NOMO-1 treated with DMSO at 0.1 percent for 48 hours (cell line): ENCODE measurements around the gene SYNDIG1.

Experiments
- DNase-seq: peaks from one replicate; lab custom pipeline; 2025; ENCODE audit not compliant: unreplicated experiment; lab: John Stamatoyannopoulos, UW

The SYNDIG1 gene

DNA sequence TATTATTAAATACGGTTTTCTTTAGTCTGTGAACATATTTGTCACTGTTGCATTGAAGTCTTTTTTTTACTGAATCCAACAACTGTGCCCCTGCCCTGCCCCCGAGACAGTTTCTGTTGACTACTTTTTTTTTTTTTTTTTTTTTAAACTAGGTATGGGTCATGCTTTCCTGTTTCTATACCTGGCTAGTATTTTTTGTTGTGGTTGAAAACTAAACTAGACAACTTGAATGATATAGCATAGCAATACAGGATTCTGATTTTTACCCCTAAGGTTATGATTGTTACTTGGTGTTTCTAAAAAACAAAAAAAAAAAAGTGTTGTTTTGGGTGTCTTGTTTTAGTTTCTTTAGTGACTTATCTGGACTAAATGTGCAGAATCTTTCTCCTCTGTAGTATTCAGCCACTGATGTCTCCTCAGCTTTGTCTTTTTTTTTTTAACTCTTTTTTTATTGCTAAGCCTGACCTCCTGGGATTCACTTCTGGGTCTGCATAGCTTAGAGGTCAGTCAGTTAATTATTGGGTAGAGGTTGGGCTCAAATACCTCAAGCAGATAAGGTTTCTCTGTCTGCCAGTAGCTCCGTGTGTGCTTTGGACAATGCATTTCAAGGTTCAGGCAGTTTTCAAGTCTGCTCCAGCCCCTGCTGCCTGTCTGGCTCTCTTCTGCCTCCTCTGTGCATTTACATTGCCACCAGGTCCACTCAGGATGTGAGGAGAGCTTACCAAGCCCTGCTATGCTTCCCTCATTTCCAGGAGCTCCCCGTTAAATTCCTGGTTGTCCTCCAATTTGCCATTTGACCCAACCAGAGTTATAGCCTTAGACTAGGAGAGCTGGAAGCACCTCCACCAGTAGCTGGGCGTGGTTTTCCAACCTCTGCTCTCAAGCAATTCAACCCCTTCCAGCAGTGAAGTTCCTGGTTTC lies 91.4 kb downstream of the SYNDIG1 start:
- no peak for DNase-seq

DNA sequence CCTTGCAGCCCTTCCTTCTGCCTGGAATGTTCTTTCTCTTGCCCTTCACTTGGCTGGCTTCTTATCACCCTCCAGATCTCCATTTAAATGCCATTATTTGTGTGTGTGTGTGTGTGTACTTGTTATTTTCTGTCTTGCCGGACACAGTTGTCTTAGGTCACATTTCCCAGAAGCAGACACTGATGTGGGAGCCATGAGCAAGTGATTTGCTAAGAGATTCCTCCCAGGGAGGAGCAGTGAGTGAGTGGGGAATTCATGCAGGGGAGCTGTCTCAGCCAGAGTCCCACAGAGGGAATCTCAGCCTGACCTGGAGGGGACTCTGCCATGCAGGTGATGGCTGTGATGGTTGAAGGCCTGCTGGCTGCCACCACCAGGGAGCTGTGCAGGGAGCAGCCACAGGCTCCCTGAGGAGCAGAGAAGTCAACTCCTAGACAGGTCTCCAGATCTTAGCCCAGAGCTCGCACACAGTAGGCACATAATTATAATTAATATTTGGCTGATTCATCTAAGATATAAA lies 96.5 kb downstream of the SYNDIG1 start:
- DNase-seq = no peak

DNA sequence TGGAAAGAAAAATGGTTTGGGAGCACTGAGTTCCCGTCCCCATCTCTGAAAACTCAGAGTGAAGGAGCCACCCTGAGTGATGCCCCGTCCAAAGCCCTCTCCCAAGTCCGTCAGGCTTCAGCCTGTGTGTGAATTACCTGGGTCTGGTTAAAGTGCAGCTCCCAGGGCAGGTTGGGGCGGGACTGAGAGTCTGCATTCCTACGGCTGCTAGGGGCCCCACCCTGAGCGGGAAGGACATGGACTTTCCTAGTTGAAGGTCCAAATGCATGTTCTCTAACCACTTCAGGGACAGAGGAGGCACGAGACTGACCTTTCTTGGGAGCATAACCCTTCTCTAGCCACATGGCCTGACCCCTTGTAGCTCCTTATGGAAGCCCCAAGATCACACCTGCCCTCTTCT lies 97.2 kb downstream of the SYNDIG1 start:
- no peak for DNase-seq

DNA sequence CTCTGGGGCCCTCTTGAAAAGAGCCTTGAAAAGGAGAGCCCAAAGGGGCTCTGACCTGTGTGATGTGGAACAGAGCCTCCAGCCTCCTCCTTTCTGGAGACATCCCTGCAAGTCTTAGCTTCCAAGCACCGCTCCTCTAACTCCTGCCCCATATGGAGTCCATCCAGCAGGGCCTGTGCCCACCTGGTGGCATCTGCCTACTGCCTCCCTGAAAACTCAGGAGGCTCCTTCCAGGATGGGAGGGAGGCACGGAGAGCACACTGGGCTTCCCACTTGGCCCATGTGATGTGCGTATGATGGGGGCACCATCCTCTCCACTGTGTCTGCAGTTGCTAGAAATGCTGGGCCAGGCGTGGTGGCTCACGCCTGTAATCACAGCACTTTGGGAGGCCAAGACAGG lies 98.1 kb downstream of the SYNDIG1 start:
- no peak for DNase-seq

DNA sequence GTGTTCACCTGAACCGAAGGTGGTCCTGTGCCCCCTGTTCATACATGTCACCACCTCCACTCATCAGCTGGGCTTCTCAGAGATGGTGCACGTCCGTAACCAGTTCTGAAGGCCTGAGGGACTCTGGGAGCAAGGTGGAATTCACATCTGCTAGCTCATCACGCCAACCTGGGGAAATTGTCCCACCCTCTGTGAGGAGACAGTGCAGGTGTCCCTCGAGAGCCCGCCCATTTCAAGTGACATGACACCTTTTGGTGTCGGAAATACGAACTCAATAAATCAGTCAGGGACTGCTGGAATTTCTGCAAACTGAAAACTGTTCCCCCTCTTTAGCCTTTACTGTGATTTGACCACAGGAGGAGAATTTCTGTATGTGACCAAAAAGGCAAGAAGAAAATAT lies 99.4 kb downstream of the SYNDIG1 start:
- no peak for DNase-seq

DNA sequence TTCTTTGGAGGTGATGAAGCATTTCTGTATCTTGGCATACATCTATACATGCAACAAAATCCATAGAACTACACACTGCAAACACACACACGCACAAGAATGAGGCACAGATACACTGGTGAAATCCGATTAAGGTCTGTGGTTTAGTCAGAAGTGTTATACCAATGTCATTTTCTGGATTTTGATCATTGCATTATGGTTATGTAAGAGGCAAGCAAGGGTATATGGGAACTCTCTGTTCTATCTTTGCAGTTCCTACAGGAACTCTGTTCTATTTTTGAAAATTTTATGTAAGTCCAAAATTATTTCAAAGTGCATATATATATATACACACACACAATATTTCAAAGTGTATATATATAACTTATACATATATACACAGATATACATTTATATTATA lies 101.7 kb downstream of the SYNDIG1 start:
- no peak for DNase-seq

DNA sequence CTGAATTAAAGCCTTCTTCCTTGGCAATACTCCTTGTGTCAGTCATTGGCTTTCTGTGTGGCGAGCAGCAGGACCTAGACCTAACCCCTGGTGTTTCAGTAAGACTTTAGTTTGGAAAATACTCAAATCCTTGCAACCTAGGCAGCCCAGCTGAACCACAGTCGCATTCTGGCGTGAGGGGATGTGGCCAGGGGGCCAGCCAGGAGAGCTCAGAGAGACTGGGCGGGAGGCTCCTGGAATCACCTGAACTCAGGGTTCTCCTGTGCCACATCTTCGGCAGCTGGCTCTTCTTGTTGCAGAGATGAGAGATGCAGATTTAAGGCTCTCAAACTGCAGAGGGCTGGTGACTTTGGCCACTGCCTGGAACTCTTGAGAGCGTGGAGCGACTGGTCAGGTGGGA lies 102.7 kb downstream of the SYNDIG1 start:
- DNase-seq = no peak

DNA sequence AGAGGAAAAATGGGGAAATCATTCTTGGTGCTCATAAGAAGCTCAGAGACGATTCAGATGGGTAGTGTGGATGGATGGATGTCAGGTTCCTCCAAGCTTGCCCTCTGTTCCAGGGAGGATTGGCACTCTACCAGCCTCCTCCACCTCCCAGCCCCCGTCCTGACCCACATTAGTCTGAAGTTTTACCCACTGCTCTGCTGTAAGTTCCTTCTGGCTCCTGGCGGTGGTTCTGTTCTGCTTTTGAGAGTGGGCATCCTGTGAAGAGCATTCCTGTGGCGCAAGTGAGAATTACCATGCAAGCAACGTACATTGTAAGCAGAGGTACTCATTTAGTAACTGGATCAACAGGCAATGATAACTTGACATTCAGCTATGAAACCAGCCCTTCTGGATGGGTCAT lies 103.4 kb downstream of the SYNDIG1 start:
- DNase-seq = no peak

DNA sequence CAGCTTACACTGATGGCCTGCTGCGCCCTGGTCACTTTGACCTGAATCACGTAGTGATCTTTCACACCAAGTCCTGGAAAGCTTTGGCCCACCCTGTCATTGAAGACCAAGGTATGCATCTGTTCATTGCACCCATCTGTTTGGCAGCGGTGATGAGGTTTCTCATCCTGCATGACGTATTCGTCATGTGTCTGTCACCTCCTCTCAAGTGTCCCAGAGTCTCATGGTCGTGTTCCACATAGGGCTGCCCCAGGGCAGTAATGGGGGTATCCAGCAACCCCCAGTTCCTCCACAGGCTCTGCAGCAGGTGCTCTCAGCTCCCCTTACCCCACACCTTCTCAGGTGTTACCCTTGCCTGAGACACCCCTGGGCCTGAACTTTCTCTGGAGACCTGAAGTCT lies 104.1 kb downstream of the SYNDIG1 start:
- no peak for DNase-seq

DNA sequence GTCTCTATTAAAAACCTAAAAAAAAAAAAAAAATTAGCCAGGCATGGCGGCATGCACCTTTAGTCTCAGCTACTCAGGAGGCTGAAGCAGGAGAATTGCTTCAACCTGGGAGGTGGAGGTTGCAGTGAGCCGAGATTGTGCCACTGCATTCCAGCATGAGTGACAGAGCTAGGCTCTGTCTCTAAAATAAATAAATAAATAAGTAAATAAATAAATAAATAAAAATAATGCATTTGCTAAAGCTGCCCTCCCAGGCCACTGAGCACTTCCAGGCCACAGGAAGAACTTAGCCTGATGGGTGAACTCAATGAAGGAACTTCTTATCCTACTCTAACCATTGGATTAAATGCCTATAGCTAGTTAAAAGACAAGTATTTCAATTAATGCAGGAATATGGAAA lies 104.9 kb downstream of the SYNDIG1 start:
- no peak for DNase-seq

DNA sequence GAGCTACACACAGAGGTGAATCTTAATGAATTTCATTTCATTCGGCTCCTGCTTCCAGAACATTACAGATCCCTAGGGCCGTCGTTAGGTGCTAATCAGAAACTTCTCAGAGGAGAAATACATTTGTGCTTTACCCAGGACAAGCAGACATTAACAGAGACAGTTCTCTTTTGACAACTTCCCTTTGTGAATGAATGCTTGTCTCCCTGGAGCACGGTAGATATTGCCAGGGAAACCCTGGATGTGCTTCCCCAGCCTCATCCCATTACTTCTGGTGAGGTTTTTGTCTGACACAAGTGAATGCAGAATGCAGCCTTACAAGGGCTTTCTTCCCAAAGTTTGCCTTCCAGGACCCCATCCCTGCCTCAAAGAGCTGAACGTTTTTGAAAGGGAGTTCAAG lies 105.4 kb downstream of the SYNDIG1 start:
- no peak for DNase-seq

DNA sequence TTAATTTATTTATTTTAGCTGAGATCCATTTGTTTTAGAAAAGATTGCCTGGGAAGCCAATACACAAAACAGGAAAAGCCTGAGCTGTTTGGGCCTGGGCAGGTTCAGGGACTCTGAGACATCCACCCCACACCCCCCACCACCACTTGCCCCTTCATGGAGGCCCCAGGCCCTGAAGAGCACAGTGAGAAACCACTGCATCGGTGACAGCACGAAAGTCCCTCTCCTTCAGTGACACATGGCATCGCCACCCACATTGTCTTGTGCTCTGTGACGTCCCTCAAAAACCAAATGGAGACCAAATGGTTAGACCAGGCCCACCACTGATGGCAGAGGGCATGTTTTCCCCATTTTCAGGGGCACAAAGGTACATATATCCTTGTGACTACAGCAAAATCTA lies 106.4 kb downstream of the SYNDIG1 start:
- DNase-seq = no peak

DNA sequence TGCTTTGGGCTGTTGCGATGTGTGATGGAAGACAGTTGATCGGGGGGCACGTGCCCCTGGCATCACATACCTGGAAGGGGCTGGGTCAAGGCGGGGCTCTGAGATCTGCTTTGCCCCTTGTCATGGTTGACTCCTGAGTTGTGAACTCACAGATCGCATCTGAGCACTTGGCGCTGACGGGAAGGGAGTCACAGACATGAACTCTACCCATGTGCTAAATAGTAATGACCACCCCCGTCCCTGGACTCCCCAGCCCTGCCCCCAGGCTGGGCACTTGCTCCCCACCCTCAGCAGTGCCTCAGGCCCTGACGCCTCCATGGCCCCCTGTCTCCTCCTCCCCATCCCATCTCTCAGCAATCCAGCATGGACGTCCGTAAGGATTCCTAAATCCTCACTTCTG lies 107.0 kb downstream of the SYNDIG1 start:
- no peak for DNase-seq

DNA sequence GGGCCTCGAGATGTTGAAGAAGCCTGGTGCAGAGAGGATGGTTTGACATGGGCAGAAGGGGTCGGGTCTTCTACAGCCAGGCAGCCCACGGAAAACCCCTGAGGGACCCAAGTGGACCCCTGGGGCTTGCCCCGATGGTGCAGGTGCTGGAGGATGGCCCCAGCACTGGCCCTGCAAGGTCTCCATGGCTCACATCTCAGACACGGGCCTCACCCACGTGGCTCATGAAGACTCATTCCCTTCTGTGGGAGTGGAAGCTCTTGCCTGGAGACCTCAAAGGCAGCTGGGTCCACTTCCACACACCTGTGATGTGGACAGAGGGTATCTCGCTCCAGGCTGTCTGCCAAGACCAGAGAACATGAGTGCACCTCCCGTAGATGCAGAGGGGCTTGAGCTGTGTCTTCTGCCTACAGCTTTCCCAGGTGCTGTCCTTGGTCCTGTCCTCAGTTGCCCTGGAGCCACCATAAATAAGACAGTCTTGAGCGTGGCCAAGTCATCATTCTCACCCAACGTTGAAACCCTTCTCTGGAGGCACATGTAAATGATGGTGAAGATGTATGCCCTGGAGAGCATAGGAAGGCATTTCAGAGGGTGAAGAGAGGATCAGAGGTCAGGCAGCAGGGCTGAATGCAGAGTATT lies 108.0 kb downstream of the SYNDIG1 start:
- DNase-seq = no peak

DNA sequence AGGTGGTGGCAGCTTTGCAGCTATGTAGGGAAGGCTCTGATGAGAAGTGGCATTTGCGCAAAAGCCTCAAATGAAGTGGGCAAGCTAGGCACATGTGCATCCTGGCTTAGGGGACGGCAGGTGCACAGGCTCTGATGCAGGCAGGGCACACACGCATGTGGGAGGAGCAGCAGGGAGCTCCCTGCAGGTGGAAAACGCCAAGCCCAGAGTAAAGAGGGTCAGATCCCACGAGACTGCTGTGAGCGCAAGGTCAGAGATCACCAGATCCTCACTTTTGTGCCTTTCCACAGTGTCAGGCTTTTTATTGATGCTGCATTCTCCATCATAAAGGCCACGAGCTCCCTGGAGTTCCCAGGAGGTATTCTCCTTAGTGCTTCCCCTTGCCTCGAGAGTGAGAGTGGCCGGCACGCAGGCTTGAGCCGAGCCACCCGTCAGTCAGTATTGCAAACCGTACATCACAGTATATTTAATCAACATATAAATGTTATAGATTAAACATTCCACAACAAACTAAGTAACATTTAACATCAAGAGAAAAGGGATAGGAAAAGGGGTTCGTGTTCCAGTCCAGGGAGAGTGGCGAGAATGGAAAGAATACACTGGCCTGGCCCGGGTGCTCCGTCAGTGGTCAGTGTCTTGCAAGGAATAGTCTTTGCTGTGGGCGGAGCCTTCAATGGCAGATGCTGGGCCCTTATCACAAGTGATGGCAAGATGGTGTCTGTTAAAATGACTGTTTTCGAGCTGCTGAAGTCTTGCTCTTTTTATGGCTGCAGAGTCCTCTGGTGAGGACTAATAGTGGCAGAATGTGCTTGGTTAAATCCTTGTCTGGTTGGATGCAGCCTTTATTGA lies 109.4 kb downstream of the SYNDIG1 start:
- no peak for DNase-seq

DNA sequence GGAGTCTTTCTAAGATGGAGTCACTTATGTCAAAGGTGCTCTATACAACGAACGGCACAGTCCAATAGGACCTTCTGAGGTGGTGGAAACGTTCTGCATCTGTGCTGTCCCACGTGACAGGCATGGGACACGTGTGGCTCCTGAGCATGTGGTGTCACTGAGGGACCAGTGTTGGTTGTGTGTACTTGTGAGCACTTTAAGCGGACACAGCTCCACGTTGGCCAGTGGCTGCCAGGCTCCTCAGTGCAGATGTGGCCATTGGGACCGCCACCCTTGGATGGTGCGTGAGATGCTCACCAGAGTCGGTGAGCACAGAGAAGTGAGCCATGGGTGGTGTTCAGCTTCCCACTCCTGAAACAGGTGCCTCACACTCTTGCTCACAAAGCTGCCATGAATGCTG lies 110.0 kb downstream of the SYNDIG1 start:
- DNase-seq = no peak

DNA sequence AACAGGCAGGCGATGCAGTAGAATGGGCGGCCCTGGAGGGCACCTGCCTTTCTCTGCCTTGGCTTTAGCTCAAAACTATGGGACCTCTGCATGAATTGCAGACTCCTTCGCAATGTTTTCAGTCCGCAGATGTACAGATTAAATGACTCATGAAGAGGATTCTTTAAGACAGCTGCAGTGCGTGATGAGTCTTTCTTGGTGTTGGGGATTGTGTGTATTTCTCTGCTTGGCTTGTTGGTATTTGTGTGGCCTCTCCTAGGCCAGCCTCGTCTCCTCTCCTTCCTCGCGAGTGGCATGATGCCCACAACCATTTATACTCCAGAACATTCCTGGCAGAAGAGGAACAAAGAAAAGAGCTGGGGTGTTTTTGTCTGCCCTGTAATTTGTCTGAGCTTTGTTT lies 110.6 kb downstream of the SYNDIG1 start:
- no peak for DNase-seq

DNA sequence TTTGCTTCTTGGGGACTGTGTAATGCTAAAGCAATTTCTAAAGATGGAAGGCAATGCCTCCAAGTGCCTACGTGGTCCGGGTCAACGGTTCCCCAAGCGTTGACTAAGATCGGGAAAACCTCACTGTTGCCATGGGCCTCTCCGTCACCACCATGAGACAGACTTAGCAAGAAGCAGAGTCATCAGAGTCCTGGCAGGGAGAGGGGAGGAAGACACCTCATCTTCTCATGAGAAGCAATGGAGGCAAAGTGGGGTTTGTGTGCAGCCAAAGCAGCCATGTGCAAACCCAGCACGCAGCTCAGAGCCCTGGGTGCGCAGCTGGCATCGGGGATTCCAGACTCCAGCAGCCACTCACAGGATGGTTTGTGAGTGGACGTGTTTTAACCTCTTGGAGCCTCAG lies 111.4 kb downstream of the SYNDIG1 start:
- DNase-seq = no peak

DNA sequence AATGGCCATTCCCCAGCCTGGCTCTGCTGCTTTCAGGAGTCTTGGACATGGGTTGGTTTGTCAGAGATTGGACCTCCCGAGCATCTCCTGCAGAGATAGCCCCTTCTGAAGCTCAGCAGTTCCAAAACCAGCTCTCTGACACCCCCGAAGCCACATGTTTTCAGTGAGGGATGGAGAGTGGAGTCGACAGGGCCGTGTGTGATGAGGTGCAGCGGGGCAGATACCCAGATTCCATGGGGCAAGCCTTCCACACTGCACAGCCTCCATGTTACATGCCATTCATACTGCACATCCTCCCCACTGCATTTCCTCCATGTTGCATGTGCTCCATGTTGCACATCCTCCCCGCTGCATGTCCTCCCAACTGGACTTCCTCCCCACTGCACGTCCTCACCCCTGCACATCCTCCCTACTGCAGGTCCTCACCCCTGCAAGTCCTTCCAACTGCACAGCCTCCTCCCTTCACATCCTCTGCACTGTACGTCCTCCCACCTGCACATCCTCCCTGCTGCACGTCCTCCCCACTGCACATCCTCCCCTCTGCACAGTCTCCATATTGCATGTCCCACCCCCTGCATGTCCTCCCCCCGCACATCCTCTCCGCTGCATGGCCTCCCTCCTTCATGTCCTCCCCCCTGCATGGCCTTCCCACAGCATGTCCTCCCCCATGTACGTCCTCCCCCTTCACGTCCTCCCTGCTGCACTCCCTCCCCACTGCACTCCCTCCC lies 112.2 kb downstream of the SYNDIG1 start:
- no peak for DNase-seq

DNA sequence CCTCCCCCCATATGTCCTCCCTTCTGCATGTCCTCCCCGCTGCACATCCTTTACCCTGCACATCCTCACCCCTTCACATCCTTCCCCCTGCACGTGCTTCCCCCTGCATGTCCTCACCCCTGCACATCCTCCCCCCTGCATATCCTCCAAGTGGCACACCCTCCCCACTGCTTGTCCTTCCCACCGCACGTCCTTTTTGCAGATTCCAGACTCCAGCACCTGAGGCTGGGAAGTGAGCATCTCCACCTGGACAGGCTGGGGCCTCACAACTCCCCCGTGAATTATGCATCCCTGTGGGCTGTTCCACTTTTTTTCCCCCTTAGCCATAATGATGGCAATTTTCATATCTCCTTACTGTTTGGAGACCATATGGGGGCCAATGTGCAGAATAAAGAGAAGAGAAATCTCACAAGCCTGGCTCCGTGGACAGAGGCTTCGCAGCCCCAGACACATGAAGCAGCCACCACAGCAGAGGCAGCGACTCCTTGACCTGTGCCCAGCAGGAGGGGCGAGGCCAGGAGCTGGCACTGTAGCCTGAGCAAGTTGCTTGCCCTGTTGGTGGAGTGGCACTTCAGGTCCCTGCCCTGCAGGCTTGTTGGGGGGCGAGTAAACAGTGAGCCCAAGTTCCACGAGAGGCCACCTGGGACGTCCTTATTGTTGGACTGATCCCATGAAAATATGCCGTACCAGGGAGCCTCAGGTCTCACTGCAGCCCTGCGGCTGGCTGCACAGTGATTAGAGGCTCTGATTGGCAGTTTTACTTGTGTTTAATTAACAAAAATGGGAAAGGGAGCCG lies 113.1 kb downstream of the SYNDIG1 start:
- DNase-seq = no peak
